Measurements from ENCODE around the gene SMAD5.
A peak's percentile ranks its signal among the peaks of the same experiment; 100 is the strongest.

Gene SMAD5

GRCh38 chr5:136153581-136154236, 21.1 kb downstream of the SMAD5 start:
- Histone ChIP-seq H3K9me3 (ENCODE audit: severe bottlenecking) (no peaks in the 10 kb centered on the region), H3K4me1 (ENCODE audit: insufficient read depth, poor library complexity, severe bottlenecking) (no peaks in the 10 kb centered on the region), H3K27me3 (ENCODE audit: insufficient read depth, poor library complexity, severe bottlenecking) (no peaks in the 10 kb centered on the region), H3K4me3 (ENCODE audit: severe bottlenecking) (no peak overlapping the region), H3K36me3 (ENCODE audit: low read depth) (peaks cover 66% of the 10 kb centered on the region), H3K27ac (ENCODE audit: poor library complexity, severe bottlenecking) (no peak overlapping the region)
- no peak for DNase-seq (ENCODE audit: low spot score)
- no peak for TF ChIP-seq CTCF (IDR thresholded peaks at IDR 0.05; ENCODE audit: poor library complexity, severe bottlenecking)
- ATAC-seq (ENCODE audit: low read depth) = no peak

- H3K36me3 ChIP-seq (ENCODE audit: low read depth) = peaks cover 78% of the 10 kb centered on the region
These were observed 22.4 kb downstream of the SMAD5 start for GRCh38 chr5:136155078-136155477.

GRCh38 chr5:136155761-136156160, 23.1 kb downstream of the SMAD5 start:
- Histone ChIP-seq H3K4me3 (ENCODE audit: severe bottlenecking) (no peak overlapping the region), H3K4me1 (ENCODE audit: insufficient read depth, poor library complexity, severe bottlenecking) (no peaks in the 10 kb centered on the region), H3K27ac (ENCODE audit: poor library complexity, severe bottlenecking) (no peak overlapping the region), H3K27me3 (ENCODE audit: insufficient read depth, poor library complexity, severe bottlenecking) (no peaks in the 10 kb centered on the region), H3K36me3 (ENCODE audit: low read depth) (peaks cover 85% of the 10 kb centered on the region), H3K9me3 (ENCODE audit: severe bottlenecking) (no peaks in the 10 kb centered on the region)
- TF ChIP-seq CTCF (IDR thresholded peaks at IDR 0.05; ENCODE audit: poor library complexity, severe bottlenecking) = no peak
- ATAC-seq (ENCODE audit: low read depth) = peak; percentile 53; the same call in 2 of the 3 replicates
- no peak for DNase-seq (ENCODE audit: low spot score)

More at GRCh38 chr5:136155078-136155477, 22.4 kb downstream of the SMAD5 start:
- Histone ChIP-seq H3K9me3 (ENCODE audit: severe bottlenecking) (no peaks in the 10 kb centered on the region), H3K4me1 (ENCODE audit: insufficient read depth, poor library complexity, severe bottlenecking) (no peaks in the 10 kb centered on the region), H3K4me3 (ENCODE audit: severe bottlenecking) (no peak overlapping the region), H3K27ac (ENCODE audit: poor library complexity, severe bottlenecking) (no peak overlapping the region), H3K27me3 (ENCODE audit: insufficient read depth, poor library complexity, severe bottlenecking) (no peaks in the 10 kb centered on the region)
- TF ChIP-seq CTCF (IDR thresholded peaks at IDR 0.05; ENCODE audit: poor library complexity, severe bottlenecking) = no peak
- DNase-seq (ENCODE audit: low spot score) (no peak), ATAC-seq (ENCODE audit: low read depth) (no peak)

- Histone ChIP-seq H3K36me3 (ENCODE audit: low read depth) (peaks cover 97% of the 10 kb centered on the region), H3K4me3 (ENCODE audit: severe bottlenecking) (no peak overlapping the region), H3K27ac (ENCODE audit: poor library complexity, severe bottlenecking) (no peak overlapping the region), H3K9me3 (ENCODE audit: severe bottlenecking) (no peaks in the 10 kb centered on the region), H3K27me3 (ENCODE audit: insufficient read depth, poor library complexity, severe bottlenecking) (no peaks in the 10 kb centered on the region), H3K4me1 (ENCODE audit: insufficient read depth, poor library complexity, severe bottlenecking) (no peaks in the 10 kb centered on the region)
- TF ChIP-seq CTCF (IDR thresholded peaks at IDR 0.05; ENCODE audit: poor library complexity, severe bottlenecking) = no peak
- DNase-seq (ENCODE audit: low spot score) (no peak), ATAC-seq (ENCODE audit: low read depth) (no peak)
These were observed 24.9 kb downstream of the SMAD5 start for GRCh38 chr5:136157514-136157913.

- DNase-seq (ENCODE audit: low spot score) (no peak), ATAC-seq (ENCODE audit: low read depth) (no peak)
- no peak for TF ChIP-seq CTCF (IDR thresholded peaks at IDR 0.05; ENCODE audit: poor library complexity, severe bottlenecking)
- no peak overlapping the region for H3K4me3 ChIP-seq (ENCODE audit: severe bottlenecking)
- no peaks in the 10 kb centered on the region for H3K27me3 ChIP-seq (ENCODE audit: insufficient read depth, poor library complexity, severe bottlenecking)
- H3K36me3 ChIP-seq (ENCODE audit: low read depth) = peaks cover 97% of the 10 kb centered on the region
- H3K9me3 ChIP-seq (ENCODE audit: severe bottlenecking) = no peaks in the 10 kb centered on the region
- H3K4me1 ChIP-seq (ENCODE audit: insufficient read depth, poor library complexity, severe bottlenecking) = no peaks in the 10 kb centered on the region
- no peak overlapping the region for H3K27ac ChIP-seq (ENCODE audit: poor library complexity, severe bottlenecking)
These were observed 26.8 kb downstream of the SMAD5 start for GRCh38 chr5:136159457-136159856.

All from RWPE2 (cell line).